MM.1S (cell line): ENCODE data around the gene LAP3.

Experiments
- DNase-seq: peaks from one replicate; pipeline ENCODE4 v3.0.0-alpha.2; 2015
- H2AFZ ChIP-seq: fragments of 300-600 bp; sonication (generic); 2 replicates; pipeline ENCODE4 v1.6.0; 2016; ENCODE audit warnings: antibody characterized with exemption, low read length
- H3F3A ChIP-seq: fragments of 300-600 bp; sonication (generic); 2 replicates; pipeline ENCODE4 v1.6.1; 2016; ENCODE audit warnings: mild to moderate bottlenecking, antibody characterized with exemption, low read length, moderate library complexity, mixed read lengths; ENCODE audit not compliant: insufficient read depth
- H3K27ac ChIP-seq: fragments of 300-600 bp; sonication (generic); 2 replicates; pipeline ENCODE4 v1.5.1; 2016; ENCODE audit warnings: mild to moderate bottlenecking, low read length
- H3K27me3 ChIP-seq: fragments of 300-600 bp; sonication (generic); replicated peaks from 2 replicates; pipeline ENCODE4 v1.6.0; 2016; ENCODE audit warnings: low read length; ENCODE audit not compliant: insufficient read depth
- H3K36me3 ChIP-seq: fragments of 300-600 bp; sonication (generic); replicated peaks from 2 replicates; pipeline ENCODE4 v1.6.1; 2016; ENCODE audit warnings: mild to moderate bottlenecking, low read length, mixed read lengths; ENCODE audit not compliant: insufficient read depth
- H3K4me1 ChIP-seq: fragments of 300-600 bp; sonication (generic); 2 replicates; pipeline ENCODE4 v1.6.1; 2016; ENCODE audit warnings: low read length, mixed read lengths
- H3K4me2 ChIP-seq: fragments of 300-600 bp; sonication (generic); 2 replicates; pipeline ENCODE4 v1.6.0; 2016; ENCODE audit warnings: low read depth, low read length
- H3K4me3 ChIP-seq: fragments of 300-600 bp; sonication (generic); 2 replicates; pipeline ENCODE4 v1.5.1; 2016; ENCODE audit warnings: low read length, mixed read lengths
- H3K79me2 ChIP-seq: fragments of 300-600 bp; sonication (generic); 2 replicates; pipeline ENCODE4 v1.6.1; 2016; ENCODE audit warnings: mixed run types, low read length, mixed read lengths
- H3K9ac ChIP-seq: fragments of 300-600 bp; sonication (generic); 2 replicates; pipeline ENCODE4 v1.6.1; 2016; ENCODE audit warnings: low read length, mixed read lengths
- H3K9me2 ChIP-seq: fragments of 300-600 bp; sonication (generic); replicated peaks from 2 replicates; pipeline ENCODE4 v1.6.1; 2016; ENCODE audit warnings: mild to moderate bottlenecking, low read length, mixed read lengths; ENCODE audit not compliant: insufficient read depth
- H3K9me3 ChIP-seq: fragments of 300-600 bp; sonication (generic); replicated peaks from 2 replicates; pipeline ENCODE4 v1.6.1; 2016; ENCODE audit warnings: mild to moderate bottlenecking, low read length, mixed read lengths; ENCODE audit not compliant: insufficient read depth
- H4K20me1 ChIP-seq: fragments of 300-600 bp; sonication (generic); 2 replicates; pipeline ENCODE4 v1.6.1; 2016; ENCODE audit warnings: mild to moderate bottlenecking, low read length, moderate library complexity, mixed read lengths; ENCODE audit not compliant: insufficient read depth
- CTCF ChIP-seq: fragments of 300-600 bp; sonication (generic); IDR thresholded peaks from 2 replicates; pipeline ENCODE4 v1.5.1; 2016; ENCODE audit warnings: antibody characterized with exemption, low read length, mixed read lengths
- EZH2 ChIP-seq: fragments of 300-600 bp; sonication (generic); optimal IDR thresholded peaks from 2 replicates; pipeline ENCODE3; 2017; ENCODE audit warnings: low read depth, mild to moderate bottlenecking, antibody characterized with exemption, low read length, mixed read lengths
- EZH2phosphoT487 ChIP-seq: fragments of 300-600 bp; sonication (generic); IDR thresholded peaks from 2 replicates; pipeline ENCODE4 v1.6.1; 2018; ENCODE audit warnings: antibody characterized with exemption, low read length

LAP3 gene

GRCh38 chr4:17639136-17639535, 62.1 kb downstream of the LAP3 start:
- no peaks in the 10 kb centered on the region for H3K9me2 ChIP-seq
- TF ChIP-seq EZH2phosphoT487 (no peak), EZH2 (no peak), CTCF (no peak)
- no peaks in the 10 kb centered on the region for H3K4me1 ChIP-seq
- H3K9me3 ChIP-seq: no peaks in the 10 kb centered on the region
- no peak overlapping the region for H3K4me3 ChIP-seq
- no peak overlapping the region for H3K27ac ChIP-seq
- no peak overlapping the region for H3K4me2 ChIP-seq
- no peaks in the 10 kb centered on the region for H3K27me3 ChIP-seq
- no peaks in the 10 kb centered on the region for H3K79me2 ChIP-seq
- no peaks in the 10 kb centered on the region for H4K20me1 ChIP-seq
- H3F3A ChIP-seq: no peaks in the 10 kb centered on the region
- H2AFZ ChIP-seq: no peak overlapping the region
- no peaks in the 10 kb centered on the region for H3K36me3 ChIP-seq
- no peak overlapping the region for H3K9ac ChIP-seq
- DNase-seq: no peak

- H3K79me2 ChIP-seq: no peaks in the 10 kb centered on the region
- H2AFZ ChIP-seq: no peak overlapping the region
- no peaks in the 10 kb centered on the region for H3K27me3 ChIP-seq
- H4K20me1 ChIP-seq: no peaks in the 10 kb centered on the region
- no peak overlapping the region for H3K4me3 ChIP-seq
- no peaks in the 10 kb centered on the region for H3F3A ChIP-seq
- H3K9ac ChIP-seq: no peak overlapping the region
- H3K36me3 ChIP-seq: no peaks in the 10 kb centered on the region
- H3K9me2 ChIP-seq: no peaks in the 10 kb centered on the region
- TF ChIP-seq CTCF (no peak), EZH2phosphoT487 (no peak), EZH2 (no peak)
- no peak overlapping the region for H3K27ac ChIP-seq
- DNase-seq: no peak
- no peaks in the 10 kb centered on the region for H3K9me3 ChIP-seq
- H3K4me1 ChIP-seq: no peaks in the 10 kb centered on the region
- H3K4me2 ChIP-seq: no peak overlapping the region
Measured at GRCh38 chr4:17642398-17642783, 65.4 kb downstream of the LAP3 start.

- Histone ChIP-seq H3K36me3 (no peaks in the 10 kb centered on the region), H3K27ac (no peak overlapping the region), H4K20me1 (no peaks in the 10 kb centered on the region)
Measured at GRCh38 chr4:17646693-17647092, 69.7 kb downstream of the LAP3 start.

More at GRCh38 chr4:17646693-17647092, 69.7 kb downstream of the LAP3 start:
- Histone ChIP-seq H3K9ac (no peak overlapping the region), H3K27me3 (no peaks in the 10 kb centered on the region), H3K4me1 (no peaks in the 10 kb centered on the region), H2AFZ (no peak overlapping the region), H3K9me2 (no peaks in the 10 kb centered on the region), H3K79me2 (no peaks in the 10 kb centered on the region), H3K4me2 (no peak overlapping the region), H3K9me3 (no peaks in the 10 kb centered on the region), H3K4me3 (no peak overlapping the region), H3F3A (no peaks in the 10 kb centered on the region)
- no peak for DNase-seq
- no peak for TF ChIP-seq EZH2phosphoT487
- TF ChIP-seq CTCF: no peak
